Thyroid gland (tissue), 4 donors: ENCODE results near the gene ROCK1. TPM values are rescaled to one million over a fixed set of nuclear protein-coding genes. Genes with fewer than 3 reads are reported as not detected.
"Not testable (repeated sequence)": the region's sequence is repeated elsewhere in the genome, so short reads cannot be mapped to it uniquely, and the experiment has no call there.

Experiments used
- DNase-seq, 2 donors: peaks; one replicate each; pipeline ENCODE4 v3.0.0-alpha.2; 2019
- H3K27ac ChIP-seq, 3 donors: fragments of 200-600 bp; sonication (generic); 1 replicate in 2 of 3; 2 replicates in 1 of 3; pipeline ENCODE4 v1.5.1; 2016 to 2019; ENCODE audit warnings: mild to moderate bottlenecking in 1 of 3, moderate library complexity in 1 of 3
- H3K27me3 ChIP-seq: fragments of 200-600 bp; sonication (generic); one replicate; pipeline ENCODE4 v1.5.1; 2019
- H3K36me3 ChIP-seq, 2 donors: fragments of 200-600 bp; sonication (generic); one replicate each; pipeline ENCODE4 v1.5.1; 2016 to 2019
- H3K4me1 ChIP-seq, 2 donors: fragments of 200-600 bp; sonication (generic); one replicate each; pipeline ENCODE4 v1.5.1; 2017 to 2019
- H3K4me3 ChIP-seq, 3 donors: fragments of 200-600 bp; sonication (generic); replicated peaks in 1 of 3; 1 replicate in 2 of 3; 2 replicates in 1 of 3; pipeline ENCODE4 v1.5.1; 2016; ENCODE audit warnings: mild to moderate bottlenecking in 1 of 3
- H3K9me3 ChIP-seq: fragments of 200-600 bp; sonication (generic); one replicate; pipeline ENCODE4 v1.5.1; 2017
- POLR2A ChIP-seq, 2 donors: fragments of 450-650 bp; IDR thresholded peaks; one replicate each; pipeline ENCODE4 v1.6.1; 2017; ENCODE audit warnings: antibody characterized with exemption in 2 of 2, mild to moderate bottlenecking in 2 of 2, moderate library complexity in 1 of 2
- WGBS, 2 donors: methylation state at CpG; one replicate each; pipeline ENCODE4 v1.1.5; 2017; 5-methylcytosine and 5-hydroxymethylcytosine counted together
- intact Hi-C: fragments of 100-400 bp; cut with DNase I; formaldehyde crosslinking; loops from one replicate; pipeline ENCODE4 v1.15.1; 2023
- total RNA-seq, 4 donors: library from RNA; depleted of rRNA; stranded (reverse); fragments of >200 nt; gene quantifications; one replicate each; pipeline ENCODE4 v1.2.3, GENCODE V29; 2016
- TF ChIP-seq, protein P1 (sequence below), 6 experiments: fragments of 200-600 bp in 3 of 6; fragments of 450-650 bp in 3 of 6; sonication (generic) in 3 of 6; IDR thresholded peaks; one replicate each; pipeline ENCODE4 v1.5.1; 2016 to 2019; ENCODE audit warnings: antibody characterized with exemption in 6 of 6, mild to moderate bottlenecking in 2 of 6, inconsistent platforms in 1 of 6, moderate library complexity in 1 of 6

Gene ROCK1
- total RNA-seq = 10 to 100 TPM; 45.3 to 68.9 (median 57.8) TPM

DNA sequence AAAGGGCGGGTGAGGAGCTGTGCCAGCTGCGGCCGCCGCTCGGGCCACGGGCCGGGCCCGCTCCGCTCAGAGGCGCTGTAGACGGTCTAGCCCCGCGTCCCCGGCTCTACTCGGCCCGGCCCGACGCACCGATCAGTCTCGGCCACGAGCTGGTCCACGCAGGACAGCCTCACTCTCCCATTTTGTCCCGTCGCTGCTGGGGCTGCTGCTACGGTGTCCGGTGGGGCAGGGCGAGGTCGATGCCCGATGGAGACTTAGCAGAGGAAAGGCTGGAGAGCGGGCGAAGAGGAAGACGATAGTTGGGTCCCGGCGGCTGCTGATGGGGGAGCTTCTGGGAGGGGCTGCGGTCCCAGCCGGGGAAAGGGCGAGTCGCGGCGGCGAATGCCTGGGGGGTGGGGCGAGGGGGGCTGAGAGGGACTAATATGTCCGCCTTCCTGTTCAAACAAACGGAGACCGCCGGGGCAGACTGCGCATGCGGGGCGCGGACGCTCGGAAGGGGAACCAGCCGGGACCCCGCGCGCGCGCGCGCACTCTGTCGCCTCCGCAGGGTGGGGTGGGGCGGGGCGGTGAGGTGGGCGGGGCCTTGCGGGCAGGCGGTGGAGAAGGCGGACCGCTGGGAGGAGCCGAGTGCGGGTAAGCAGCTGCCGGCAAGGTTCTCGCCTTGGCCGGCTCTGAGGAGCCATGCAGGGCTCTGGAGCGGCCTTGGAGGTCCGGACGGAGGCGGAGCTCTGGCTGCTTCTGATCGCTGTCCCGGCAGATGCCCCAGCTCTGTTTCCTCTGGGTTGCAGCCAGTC lies at the start of gene ROCK1:
ROCK1 (minus strand) TSS at position 468 of the 794 bp plus-strand sequence. CDS start 903 bp downstream, outside the sequence.
- WGBS, 2 donors = 1% methylated on average over 33 to 40 of the region's 80 CpGs
- H3K36me3 ChIP-seq = no peaks in the 10 kb centered on the region
- intact Hi-C loops = no loop called here
- no peaks in the 10 kb centered on the region for H3K9me3 ChIP-seq
- peaks cover 13 to 17% of the 10 kb centered on the region in 2 donors for H3K4me1 ChIP-seq
- DNase-seq = peak; percentile 97 to 99
- H3K27ac ChIP-seq = peak within 1 kb of the TSS; percentile 95 to 98 (median 98)
- H3K4me3 ChIP-seq = peak within 1 kb of the TSS; percentile 86 to 96 (median 93)
- TF ChIP-seq, protein P1, sequence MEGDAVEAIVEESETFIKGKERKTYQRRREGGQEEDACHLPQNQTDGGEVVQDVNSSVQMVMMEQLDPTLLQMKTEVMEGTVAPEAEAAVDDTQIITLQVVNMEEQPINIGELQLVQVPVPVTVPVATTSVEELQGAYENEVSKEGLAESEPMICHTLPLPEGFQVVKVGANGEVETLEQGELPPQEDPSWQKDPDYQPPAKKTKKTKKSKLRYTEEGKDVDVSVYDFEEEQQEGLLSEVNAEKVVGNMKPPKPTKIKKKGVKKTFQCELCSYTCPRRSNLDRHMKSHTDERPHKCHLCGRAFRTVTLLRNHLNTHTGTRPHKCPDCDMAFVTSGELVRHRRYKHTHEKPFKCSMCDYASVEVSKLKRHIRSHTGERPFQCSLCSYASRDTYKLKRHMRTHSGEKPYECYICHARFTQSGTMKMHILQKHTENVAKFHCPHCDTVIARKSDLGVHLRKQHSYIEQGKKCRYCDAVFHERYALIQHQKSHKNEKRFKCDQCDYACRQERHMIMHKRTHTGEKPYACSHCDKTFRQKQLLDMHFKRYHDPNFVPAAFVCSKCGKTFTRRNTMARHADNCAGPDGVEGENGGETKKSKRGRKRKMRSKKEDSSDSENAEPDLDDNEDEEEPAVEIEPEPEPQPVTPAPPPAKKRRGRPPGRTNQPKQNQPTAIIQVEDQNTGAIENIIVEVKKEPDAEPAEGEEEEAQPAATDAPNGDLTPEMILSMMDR (IDR thresholded peaks at IDR 0.05) = no peak
- peak in 1 of 2 donors; percentile 88 for TF ChIP-seq POLR2A (IDR thresholded peaks at IDR 0.05)
- H3K27me3 ChIP-seq = no peaks in the 10 kb centered on the region

DNA sequence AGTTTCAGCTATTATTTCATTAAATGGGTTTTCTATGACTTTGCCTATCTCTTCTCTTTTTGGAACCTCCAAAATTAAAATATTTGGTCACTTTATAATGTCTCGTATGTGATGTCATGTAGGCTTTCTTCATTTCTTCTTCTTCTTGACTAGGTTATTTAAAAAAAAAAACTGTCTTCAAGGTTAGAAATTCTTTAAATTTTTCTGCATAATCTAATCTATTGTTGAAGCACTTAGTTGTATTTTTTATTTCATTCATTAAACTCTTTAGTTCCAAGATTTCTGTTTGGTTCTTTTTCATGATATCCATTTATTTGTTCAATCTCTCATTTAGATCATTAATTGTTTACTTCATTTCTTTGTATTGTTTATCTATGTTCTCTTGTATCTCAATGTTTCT lies 43.8 kb upstream of the ROCK1 start:
- no peak overlapping the region for H3K27ac ChIP-seq
- intact Hi-C loops = no loop called here
- no peak for DNase-seq
- WGBS, 2 donors = 95 to 96% methylated on average over 1 of the region's 1 CpG
- no peaks in the 10 kb centered on the region for H3K9me3 ChIP-seq
- H3K27me3 ChIP-seq = no peaks in the 10 kb centered on the region
- H3K4me1 ChIP-seq = no peaks in the 10 kb centered on the region
- H3K36me3 ChIP-seq = no peaks in the 10 kb centered on the region
- H3K4me3 ChIP-seq = no peak overlapping the region
- TF ChIP-seq, protein P1 (IDR thresholded peaks at IDR 0.05) = no peak
- no peak for TF ChIP-seq POLR2A (IDR thresholded peaks at IDR 0.05)

DNA sequence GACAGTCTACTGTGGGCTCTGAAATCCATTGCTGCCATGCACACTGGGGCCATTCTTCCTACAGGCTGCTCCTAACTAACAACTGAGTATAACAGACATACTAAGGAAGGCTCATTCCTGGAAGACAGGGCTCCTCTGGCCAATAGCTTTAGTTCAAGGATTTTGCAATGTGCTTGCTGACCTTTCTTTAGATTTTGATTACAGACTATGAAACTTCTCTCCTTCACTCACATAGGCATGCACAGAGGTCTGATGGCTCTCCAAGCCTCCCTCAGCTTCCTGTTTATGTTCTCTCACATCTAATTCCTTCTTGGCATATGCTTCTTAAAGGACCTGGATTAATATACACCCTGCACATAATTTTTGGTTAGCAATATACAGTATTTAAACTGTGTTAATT lies 34.4 kb upstream of the ROCK1 start:
- TF ChIP-seq, protein P1 (IDR thresholded peaks at IDR 0.05) = no peak
- no peak for TF ChIP-seq POLR2A (IDR thresholded peaks at IDR 0.05)
- H3K4me3 ChIP-seq = no peak overlapping the region
- DNase-seq = no peak
- intact Hi-C loops = no loop called here
- H3K9me3 ChIP-seq = no peaks in the 10 kb centered on the region
- H3K27me3 ChIP-seq = no peaks in the 10 kb centered on the region
- no peaks in the 10 kb centered on the region for H3K36me3 ChIP-seq
- H3K27ac ChIP-seq = no peak overlapping the region
- no peaks in the 10 kb centered on the region for H3K4me1 ChIP-seq

DNA sequence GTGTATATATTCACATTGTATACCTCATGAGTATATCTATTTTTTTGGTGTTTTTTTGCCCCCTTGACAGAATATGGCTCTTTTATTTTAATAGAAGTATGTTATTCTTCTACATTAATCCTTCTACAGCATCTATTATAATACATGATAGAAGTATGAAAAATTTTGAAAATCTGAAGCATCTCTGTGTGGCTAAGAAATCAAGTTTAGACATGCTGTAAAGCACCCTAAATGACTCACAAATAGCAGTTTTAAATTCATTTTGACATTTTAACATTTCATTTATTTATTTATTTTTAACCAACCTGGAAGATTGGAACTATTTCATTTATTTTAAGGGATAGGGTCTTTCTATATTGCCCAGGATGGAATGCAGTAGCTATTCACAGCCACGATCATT lies 33.8 kb upstream of the ROCK1 start:
- no peak for TF ChIP-seq POLR2A (IDR thresholded peaks at IDR 0.05)
- TF ChIP-seq, protein P1 (IDR thresholded peaks at IDR 0.05) = no peak
- Histone ChIP-seq H3K27me3 (no peaks in the 10 kb centered on the region), H3K27ac (no peak overlapping the region), H3K4me3 (no peak overlapping the region), H3K36me3 (no peaks in the 10 kb centered on the region), H3K4me1 (no peaks in the 10 kb centered on the region), H3K9me3 (no peaks in the 10 kb centered on the region)
- intact Hi-C loops = no loop called here
- no peak for DNase-seq
- WGBS, 2 donors = 86 to 92% methylated on average over 1 of the region's 1 CpG

DNA sequence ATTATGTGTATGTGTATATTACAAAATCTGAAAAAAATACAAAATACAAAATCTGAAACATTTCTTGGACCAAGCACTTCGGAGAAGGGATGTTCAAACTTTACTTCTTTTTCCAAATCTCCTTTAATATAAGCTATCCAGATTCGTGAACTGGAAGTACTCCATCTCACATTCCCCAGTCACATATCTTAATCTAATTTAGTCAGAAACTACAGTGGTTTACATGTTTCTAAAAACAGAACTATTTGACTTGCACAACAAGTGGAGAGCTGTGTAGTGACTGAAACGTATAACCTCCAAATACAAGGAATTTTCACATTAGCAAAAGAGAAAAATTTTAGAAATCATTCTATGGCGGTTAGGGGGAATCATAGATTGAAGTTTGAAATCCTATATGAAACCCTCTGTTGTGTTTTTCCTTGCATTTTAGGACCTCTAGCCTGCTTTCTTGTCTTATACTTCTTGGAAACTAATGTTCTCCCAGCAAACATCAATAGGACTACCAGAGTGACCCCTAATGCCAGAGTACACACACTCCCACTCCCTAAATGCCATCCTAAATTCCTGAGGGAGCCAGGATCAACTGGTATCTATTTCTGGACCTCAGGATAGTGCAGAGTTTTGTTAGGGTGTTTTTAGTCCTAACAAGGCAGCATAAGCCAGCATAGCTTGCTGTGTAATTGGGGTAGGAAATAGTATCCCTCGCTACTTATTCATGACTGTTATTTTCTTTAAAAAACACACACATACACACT lies 30.2 kb upstream of the ROCK1 start:
- no peak for TF ChIP-seq POLR2A (IDR thresholded peaks at IDR 0.05)
- TF ChIP-seq, protein P1 (IDR thresholded peaks at IDR 0.05) = no peak
- WGBS, 2 donors = 72 to 75% methylated on average over 5 of the region's 5 CpGs
- H3K4me3 ChIP-seq = no peak overlapping the region
- no peaks in the 10 kb centered on the region for H3K27me3 ChIP-seq
- no peaks in the 10 kb centered on the region for H3K4me1 ChIP-seq
- H3K27ac ChIP-seq = no peak overlapping the region
- no peak for DNase-seq
- no peaks in the 10 kb centered on the region for H3K9me3 ChIP-seq
- intact Hi-C loops = no loop called here
- no peaks in the 10 kb centered on the region for H3K36me3 ChIP-seq

DNA sequence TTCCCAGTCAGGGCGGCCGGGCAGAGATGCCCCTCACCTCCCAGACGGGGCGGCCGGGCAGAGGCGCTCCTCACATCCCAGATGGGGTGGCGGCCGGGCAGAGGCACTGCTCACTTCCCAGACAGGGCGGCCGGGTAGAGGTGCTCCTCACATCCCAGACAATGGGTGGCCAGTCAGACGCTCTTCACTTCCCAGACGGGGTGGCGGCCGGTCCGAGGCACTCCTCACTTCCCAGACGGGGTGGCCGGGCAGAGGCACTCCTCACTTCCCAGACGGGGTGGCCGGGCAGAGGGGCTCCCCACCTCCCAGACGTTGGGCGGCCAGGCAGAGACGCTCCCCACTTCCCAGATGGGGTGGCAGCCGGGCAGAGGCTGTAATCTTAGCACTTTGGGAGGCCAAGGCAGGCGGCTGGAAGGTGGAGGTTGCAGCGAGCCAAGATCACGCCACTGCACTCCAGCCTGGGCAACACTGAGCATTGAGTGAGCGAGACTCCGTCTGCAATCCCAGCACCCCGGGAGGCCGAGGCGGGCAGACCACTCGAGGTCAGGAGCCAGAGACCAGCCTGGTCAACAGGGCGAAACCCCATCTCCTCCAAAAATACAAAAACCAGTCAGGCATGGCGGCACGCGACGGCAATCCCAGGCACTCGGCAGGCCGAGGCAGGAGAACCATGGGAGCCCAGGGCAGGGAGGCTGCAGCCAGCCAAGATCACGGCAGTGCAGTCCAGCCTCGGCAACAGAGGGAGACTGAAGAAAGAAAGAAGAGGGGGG lies 26.3 kb upstream of the ROCK1 start:
- intact Hi-C loops, H3K4me1 ChIP-seq, H3K27me3 ChIP-seq, DNase-seq, H3K9me3 ChIP-seq, H3K36me3 ChIP-seq, H3K4me3 ChIP-seq, H3K27ac ChIP-seq: not testable (repeated sequence)
- WGBS, 2 donors = 89 to 91% methylated on average over 18 to 29 of the region's 41 CpGs
